Ramos (cell line): ENCODE results near the gene F12.

ENCODE experiments used
- in situ Hi-C: fragments of 300-500 bp; cut with MboI; formaldehyde crosslinking; loops from one replicate; pipeline ENCODE4 v1.14.3; 2022; ENCODE audit warnings: low sequenced_read_pairs; ENCODE audit not compliant: unreplicated experiment

F12 gene

DNA sequence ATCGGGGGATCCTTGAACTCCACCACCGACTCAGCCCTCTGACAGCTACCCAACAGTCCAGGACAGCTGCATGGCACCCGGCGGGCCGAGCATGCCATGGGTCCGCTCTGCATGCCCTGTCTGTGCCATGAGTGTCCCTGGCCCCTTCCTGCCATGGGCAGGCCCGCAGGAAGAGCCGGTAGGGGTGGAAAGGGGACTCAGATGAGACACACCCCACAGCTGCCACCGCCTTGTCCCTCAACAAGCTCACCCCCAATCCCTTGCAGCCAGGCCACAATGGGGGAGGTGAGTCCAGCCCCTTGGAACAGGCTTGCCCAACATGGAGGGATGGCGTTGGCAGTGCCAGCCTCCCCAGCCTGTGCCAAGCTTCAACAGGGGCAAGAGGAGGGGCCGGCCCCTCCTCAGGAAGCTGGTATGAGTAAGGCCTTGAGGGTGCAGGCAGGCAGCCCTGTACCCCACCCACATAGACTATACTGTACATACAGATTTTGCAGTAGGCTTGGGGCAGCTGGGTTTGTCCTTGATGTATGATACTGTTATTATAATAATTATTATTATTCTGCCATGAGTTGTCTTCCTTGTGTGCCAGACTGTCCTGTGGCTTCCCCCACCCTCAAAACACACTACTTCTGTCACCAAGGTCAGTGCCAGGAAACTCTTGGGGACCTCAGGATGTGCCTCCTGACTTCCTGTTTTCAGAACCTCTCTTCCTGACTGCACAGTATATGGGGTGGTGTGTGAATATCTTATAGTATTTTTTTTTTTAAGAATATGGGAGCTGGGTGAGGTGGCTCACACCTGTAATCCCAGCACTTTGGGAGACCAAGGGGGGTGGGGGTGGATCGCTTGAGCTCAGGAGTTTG, 37.1 kb downstream of the F12 start:
- in situ Hi-C loops: no loop called here

DNA sequence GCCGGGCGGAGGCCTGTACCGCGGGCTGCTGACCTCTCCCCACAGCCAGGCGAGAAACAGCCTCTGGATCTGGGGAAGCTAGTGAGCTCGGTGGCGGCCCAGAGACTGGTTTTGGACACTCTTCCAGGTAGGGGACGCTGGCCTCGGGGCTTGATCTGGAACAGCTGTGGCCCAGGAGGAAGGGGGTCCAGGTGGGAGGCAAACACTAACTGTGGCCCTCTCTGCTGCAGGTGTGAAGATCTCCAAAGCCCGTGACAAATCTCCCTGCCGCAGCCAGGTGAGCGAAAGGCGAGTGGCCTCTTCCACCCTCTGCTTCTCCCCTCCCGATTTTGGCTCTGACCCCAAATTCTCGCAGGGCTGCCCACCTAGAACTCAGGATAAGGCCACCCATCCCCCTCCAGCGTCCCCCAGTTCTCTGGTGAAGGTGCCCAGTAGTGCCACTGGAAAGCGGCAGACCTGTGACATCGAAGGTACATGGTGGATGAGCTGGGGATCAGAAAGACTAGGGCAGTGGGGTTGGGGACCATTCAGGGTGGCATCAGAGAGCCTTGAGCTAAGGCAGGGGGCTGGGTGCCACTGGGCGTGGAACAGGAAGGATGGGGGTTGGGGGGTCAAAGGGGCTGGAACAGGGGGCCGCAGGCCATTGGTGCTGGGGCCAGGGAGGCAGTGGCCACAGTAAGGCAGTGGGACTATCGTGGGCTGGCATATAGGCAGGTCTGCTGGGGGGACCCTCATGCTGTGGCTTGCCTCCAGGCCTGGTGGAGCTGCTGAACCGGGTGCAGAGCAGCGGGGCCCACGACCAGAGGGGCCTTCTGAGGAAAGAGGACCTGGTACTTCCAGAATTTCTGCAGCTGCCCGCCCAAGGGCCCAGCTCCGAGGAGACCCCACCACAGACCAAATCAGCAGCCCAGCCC, 38.0 kb downstream of the F12 start:
- in situ Hi-C loops: no loop called here

DNA sequence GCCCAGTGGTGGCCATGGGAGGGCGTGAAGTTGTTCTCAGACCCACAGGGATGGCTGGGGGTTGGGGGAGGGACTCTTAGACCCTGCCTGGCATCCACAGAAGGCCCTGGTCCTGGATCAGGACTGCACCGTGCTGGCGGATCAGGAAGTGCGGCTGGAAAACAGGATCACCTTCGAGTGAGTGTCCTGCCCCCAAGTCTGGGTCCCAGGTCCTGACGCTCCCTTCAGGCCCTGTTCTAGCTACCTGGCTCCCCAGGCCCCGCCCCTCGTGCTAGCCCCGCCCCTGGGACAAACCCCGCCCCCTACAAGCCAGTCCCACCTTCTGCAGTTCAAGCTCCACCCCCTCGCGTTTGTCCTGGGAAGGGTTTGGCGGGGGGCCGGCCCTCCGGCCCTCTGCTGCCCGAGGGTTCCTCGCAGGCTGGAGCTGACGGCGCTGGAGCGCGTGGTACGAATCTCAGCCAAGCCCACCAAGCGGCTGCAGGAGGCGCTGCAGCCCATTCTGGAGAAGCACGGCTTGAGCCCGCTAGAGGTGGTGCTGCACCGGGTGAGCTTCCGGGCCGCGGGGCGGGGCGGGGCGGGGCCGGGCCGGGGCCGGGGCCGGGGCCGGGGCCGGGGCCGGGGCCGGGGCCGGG, 38.8 kb downstream of the F12 start:
- in situ Hi-C loops: no loop called here

DNA sequence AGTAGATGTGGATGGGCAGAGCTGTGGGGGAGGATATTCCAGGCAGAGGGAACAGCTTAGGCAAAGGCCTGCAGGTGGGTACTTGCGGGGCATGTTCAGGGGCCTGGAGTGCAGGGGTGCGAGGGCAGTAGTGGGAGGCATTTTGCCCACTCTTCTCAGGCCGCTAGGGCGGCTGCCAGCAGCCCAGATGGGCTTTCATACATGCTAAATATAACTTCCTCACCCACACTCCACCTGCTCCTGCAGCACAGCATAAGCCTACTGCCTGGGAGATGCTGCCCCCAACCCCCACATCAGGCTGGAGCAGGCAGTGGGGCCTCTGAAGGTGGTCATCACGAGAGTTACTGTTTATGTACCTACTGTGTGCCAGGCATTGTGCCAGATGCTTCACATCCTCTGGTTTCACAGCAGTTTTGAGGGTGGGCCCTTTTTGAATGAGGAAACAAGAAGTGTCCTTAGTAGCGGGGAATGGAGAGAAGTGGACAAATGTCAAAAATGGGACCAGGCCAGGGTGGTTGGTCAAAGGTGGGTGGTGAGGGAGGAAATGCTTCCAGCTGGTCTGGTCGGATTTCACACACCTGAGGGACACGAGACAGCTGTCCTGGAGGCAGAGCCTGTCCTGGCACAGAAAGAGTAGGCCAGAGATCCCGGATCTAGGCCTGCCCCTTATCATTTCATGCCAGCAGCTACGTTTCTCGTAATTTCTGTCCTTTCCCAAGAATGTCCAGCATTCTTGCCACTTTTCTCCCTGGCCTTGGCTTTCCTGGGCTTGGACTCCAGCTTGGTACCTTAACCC, 39.5 kb downstream of the F12 start:
- in situ Hi-C loops: no loop called here

DNA sequence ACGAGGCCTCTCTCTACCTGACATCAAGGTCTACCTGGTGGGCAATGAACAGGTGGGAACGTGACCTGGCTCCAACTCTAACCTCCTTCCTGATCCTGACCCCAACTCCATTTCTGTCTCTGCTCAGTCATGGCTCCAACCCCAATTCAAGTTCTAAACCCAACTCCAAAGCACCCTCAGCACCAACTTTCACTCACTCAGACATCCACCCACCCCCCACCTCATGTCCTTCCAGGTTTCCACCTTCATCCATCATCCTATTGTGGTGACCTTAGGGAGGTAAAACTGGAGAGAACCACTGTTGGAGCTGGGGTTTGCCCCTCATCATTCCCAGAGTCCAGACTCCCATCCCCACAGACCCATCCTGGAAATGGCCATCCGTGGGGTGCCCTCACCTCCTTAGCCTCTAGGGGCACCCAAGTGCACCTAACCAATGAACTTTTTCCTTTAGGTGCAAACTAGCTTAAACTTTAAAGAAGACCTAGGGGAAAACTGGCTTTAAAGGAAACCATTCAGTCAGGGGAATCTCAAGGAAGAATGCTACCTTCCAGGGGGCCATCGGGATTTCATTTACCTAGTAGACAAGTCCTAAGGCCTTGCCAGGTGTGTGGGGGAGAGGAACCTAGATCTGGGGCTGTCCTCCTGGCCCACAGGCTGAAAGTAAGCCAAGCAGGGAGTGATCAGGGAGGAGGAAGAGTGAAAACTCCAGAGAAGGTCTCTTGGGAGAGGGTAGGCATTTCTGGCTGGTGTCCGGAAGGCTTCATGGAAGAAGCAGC, 40.3 kb downstream of the F12 start:
- in situ Hi-C loops: no loop called here

DNA sequence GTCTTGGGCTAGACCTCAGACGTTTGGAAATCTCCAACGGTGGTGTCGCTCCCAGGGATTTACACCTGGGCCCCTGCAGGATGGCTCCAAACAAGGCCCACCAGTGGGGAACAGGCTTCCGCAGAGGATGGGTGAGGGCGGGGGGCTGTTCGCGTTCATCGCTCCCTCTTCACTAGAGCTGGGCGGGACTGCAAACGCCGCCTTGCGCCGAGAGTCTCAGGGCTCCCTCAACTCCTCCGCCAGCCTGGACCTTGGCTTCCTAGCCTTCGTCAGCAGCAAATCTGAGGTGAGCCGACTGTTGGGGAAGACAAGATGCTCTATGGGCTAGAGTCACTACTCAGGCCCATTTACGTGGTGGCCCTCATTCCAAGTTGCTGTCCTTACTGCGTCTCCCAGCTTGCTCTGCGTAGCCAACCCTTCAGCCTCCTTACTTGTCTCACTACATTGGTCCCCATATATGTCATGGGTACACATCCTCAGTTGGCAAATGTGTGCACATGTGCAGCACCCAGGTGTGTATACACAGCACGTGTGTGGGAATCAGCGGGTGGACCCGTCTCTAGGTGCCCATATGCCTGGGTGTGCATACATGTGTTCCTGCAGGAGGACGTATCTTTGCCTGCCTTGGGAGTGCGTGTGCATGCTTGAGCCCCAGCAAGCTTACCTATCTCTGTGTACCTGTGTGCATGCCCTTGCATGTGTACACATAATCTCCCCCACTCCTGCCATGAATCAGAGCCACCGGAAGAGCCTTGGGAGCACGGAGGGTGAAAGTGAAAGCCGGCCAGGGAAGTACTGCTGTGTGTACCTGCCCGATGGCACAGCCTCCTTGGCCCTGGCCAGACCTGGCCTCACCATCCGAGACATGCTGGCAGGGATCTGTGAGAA, 41.1 kb downstream of the F12 start:
- in situ Hi-C loops: no loop called here

DNA sequence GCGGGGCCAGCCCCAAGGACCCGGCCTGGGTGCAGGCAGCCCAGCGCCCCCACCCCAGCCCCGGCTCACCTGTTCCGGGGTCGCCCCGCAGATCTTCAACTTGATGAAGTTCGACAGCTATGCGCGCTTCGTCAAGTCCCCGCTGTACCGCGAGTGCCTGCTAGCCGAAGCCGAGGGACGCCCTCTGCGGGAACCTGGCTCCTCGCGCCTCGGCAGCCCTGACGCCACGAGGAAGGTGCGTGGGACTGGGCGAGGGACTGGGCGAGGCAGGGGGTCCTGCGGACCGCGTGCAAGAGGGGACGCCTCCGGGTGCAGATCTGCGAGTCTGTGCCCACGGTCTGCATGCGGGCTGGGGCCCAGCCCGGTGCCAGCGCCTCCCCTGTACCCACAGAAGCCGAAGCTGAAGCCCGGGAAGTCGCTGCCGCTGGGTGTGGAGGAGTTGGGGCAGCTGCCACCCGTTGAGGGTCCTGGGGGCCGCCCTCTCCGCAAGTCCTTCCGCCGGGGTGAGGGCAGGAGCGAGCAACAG, 42.0 kb downstream of the F12 start:
- in situ Hi-C loops: no loop called here

DNA sequence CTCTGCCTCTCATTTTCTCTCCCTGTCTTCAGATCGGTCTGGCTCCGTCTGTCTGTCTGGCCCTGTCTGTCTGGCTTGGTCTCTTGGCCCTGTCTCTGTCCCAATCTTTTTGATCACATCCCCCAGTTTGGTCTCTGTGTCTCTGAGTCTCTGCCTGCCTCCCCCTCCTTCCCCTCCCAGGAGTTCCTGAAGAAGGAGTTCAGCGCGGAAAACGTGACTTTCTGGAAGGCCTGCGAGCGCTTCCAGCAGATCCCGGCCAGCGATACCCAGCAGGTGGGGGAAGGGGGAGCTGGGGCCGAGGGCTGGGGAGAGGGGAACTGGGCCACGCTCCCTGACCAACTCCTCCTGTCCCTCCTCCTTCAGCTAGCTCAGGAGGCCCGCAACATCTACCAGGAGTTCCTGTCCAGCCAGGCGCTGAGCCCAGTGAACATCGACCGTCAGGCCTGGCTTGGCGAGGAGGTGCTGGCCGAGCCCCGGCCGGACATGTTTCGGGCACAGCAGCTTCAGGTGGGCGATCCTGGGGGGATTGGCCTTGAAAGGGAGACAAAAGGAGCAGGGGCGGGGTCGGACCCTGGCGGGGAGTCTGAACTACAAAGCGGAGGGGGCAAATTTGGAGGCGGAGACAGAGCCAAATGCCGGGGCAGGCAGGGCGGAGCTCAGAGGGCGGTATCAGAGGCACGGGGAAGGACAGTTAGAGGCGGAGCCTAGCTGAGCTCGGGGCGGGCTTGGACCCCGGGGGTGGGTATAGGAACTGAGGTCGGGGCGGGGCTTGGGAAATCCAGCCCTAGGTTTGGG, 42.6 kb downstream of the F12 start:
- in situ Hi-C loops: no loop called here

DNA sequence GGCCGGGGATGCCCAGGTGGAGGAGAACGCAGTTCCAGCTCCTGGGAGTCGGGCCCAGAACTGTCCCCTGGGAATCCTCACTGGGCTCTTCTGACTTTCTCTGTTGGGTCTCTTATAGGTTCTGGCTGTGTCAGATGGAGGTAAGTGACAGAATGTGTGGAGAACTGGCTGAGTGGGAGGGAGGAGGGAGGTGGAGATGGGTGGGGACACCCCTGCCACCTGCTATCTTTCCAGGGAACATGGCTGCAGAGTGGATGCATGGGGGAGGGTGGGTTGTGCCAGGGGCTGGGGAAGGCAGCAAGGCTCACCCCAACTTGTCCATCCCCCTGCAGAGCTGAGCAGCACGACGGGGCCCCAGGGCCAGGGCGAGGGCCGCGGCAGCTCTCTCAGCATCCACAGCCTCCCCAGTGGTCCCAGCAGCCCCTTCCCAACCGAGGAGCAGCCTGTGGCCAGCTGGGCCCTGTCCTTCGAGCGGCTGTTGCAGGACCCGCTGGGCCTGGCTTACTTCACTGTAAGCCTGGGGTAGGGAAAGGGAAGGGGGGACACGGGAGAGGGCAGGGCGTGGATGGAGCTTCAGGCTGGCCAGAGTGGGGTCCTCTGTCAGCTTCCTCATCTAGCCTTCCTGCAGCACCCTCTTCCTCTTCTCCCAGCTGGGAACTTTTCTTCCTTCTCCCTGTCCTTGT, 43.4 kb downstream of the F12 start:
- in situ Hi-C loops: no loop called here

DNA sequence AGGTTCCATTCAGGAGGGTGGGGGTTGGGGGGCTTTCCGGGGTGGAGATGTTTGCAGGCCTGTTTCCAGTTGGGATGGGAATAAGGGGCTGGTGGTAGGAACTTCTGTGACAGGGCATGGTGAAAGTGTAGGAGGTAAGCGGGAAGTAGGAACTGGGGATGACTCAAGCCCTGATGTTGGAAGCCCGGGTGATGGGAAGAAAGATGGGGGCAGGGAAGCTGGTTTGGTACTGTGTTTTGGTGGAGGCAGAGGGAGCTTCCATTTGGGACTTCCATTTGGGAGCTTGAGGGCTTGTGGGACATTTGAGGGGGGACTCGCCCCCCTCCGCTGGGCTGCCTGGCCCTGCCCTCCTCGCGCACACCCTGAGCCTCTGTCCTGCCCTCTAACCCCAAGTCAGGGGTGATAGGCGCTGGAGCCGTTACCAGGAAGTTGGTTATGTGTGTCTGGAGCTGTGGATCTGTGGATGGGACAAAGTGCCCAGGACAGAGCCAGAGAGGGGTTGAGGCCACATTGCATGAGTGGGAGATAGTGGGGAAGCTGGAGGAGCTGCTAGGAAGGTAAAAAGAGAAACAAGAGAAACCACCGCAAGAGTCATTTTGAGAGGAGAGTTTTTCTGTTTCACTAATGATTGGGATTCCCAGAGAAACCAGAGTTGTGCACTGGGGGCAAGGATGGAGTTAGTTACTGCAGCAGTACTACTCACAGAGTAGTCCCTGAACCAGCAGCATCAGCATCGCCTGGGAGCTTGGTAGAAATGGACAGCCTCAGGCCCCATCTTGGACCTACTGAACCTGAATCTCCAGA, 45.0 kb downstream of the F12 start:
- in situ Hi-C loops: no loop called here

DNA sequence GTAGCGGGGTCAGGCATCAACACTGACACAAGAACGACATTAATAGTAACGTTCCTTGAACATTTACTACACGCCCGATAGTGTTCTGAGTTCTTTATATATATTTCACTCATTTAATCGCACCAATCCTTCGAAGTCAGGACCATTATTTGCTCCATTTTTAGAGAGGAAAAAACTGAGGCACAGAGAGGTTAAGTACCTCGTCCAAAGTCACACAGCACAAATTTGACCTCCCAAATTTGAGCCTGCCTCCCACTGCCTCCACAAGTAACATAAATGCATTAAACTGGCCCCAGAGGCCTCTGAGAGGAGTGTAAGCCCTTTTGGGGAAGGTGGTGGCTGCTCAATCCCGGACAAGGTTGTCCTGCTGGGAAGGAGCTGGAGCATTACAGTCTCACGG, 45.8 kb downstream of the F12 start:
- in situ Hi-C loops: no loop called here

DNA sequence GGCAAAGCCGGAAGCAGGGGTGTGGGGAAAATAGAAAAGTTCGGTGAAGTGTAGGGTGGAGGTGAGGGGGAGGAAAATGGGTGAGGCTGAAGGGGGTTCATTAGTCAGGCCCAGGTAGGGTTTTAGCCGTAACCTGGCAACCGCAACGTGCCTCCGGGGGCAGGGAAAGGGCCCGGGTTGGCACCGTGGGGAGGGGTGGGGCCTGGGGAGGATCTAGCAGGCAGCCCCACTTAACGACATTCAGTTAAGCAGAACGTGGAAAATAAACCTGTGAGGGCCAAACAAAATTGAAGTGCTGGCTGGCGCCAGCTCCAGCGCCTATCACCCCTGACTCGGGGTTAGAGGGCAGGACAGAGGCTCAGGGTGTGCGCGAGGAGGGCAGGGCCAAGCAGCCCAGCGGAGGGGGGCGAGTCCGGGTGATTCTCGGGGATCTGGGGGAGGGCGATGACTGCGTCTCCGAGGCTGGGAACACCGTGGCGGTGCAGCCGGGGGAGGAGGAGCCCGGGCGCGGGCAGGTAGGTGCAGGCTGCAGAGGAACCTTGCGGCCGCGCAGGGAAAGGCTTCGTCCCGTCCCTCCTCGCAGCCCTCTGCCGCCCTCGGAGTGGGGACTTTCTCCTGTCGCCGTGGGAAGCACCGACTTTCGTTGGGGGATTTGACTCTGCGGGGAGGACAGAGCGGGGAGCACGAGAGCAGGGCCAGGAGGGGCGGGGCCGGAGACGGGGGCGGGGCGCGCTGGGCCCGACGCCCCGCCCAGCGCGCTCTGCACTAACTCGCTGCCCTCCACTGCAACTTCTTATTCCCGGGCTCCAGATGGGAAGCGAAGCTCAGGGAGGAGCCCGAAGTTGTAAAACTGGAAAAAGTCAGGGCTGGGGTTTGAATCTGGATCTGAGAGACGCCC, 46.5 kb downstream of the F12 start:
- in situ Hi-C loops: no loop called here

DNA sequence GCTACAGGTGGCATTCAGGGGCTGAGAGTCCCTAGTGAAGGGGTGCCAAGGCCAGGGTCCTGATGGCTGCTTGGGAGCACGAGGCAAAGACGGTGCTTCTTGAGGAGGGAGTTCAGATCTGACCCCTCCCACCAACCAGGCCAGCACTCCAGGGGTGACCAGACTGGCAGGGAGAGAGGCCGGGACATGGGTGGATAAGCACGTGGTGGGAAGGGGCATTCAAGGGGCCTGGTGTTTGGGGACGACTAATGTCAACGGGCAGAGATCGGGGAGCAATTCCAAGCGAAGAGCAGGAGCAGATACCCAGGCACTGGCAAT, 47.1 kb downstream of the F12 start:
- in situ Hi-C loops: no loop called here

DNA sequence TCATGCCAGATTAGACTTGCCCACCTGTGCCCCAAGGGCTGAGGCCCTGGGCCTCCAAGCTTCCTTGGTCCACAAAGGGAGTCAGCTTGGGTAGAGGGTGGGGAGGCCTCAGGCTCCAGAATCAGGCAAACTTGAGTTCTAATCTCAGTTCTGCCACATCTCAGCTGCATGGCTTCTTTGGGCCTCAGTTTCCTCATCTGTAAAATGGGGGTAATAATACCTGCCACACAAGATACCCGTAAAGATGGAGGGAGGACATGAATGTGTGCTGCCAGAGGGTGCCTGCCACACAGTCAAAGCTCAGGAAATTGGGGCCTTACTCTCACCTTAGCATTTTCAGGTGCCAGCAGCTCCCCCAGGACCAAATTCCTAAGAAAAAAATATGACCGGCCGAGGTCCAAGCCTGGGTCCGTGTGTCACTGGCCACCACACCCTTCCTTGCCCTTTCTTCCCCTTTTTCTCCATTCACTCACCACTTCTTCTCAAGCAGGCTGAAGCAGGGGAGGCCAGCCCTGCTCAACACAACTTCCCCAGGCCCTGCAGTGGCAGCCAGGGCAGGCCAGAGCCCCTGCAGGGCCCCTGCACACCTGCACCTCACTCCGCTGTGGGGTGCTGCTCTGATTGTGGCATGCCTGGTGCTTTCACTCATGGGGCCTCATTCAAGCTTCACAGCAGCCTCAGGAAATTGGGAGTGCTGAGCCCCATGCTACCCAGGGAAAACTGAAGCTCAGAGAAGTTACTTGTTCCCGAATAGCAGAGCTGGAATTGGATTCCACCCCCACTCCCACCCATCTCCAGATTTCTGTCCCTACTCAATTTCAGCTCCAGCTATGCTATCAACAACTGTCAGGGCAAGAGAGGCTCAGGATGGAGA, 47.7 kb downstream of the F12 start:
- in situ Hi-C loops: no loop called here
